ENCODE results near the gene ZNF641. TPM values are rescaled to one million over a fixed set of nuclear protein-coding genes. Genes with fewer than 3 reads are reported as not detected.
A peak's percentile ranks its signal among the peaks of the same experiment; 100 is the strongest.

ZNF641 gene
- total and polyA plus RNA-seq, 2 of the 13 experiments (the other 11 are each of a cell fraction or from before 2014, with no cell fraction given) = 4.4 to 6.6 TPM

DNA sequence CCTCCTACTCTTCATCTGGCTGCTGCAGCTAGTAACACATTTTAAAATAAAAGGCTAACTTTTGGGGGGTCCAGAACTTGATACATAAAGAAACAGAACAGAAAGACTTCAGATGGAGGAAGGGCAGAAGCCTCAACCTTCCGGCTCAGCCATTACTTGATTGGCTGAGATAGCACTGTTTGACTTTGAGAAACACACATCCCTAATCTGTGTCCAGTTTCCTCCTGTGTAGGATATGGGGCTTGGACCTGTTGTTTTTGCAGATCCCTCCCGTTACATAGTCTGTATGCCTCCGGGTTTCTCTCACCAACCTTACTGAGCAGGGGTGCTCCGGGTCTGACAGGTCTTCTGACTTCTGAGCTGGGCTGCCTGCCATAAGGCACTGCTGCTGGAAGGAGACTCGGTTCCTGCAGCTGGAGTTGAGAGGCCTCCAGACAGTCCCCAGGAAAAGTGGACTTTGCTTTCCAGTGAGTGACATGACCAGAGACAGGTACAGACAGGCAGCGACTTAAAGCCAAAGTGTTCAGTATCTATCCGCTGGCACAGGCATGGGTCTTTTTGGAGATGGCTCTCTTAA is 8.3 kb upstream of the ZNF641 start:
- peaks cover 36% of the 10 kb centered on the region for H3K4me1 ChIP-seq (ENCODE audit: insufficient read depth, low read length)
- in situ Hi-C loops (cut with HindIII; ENCODE audit: extremely low pct_ligation_motif_present, low pct_unique_long_range_greater_than_20kb) (no loop called here), intact Hi-C loops (cut with micrococcal nuclease; ENCODE audit: unreplicated experiment) (no loop called here)
- DNase-seq (ENCODE audit: low spot score) (no peak), FAIRE-seq (no peak), ATAC-seq (peak; percentile 85)
- no peak for TF ChIP-seq ZNF776 (CRISPR knock-in tag; IDR thresholded peaks at IDR 0.05)
- TF ChIP-seq, protein P1, sequence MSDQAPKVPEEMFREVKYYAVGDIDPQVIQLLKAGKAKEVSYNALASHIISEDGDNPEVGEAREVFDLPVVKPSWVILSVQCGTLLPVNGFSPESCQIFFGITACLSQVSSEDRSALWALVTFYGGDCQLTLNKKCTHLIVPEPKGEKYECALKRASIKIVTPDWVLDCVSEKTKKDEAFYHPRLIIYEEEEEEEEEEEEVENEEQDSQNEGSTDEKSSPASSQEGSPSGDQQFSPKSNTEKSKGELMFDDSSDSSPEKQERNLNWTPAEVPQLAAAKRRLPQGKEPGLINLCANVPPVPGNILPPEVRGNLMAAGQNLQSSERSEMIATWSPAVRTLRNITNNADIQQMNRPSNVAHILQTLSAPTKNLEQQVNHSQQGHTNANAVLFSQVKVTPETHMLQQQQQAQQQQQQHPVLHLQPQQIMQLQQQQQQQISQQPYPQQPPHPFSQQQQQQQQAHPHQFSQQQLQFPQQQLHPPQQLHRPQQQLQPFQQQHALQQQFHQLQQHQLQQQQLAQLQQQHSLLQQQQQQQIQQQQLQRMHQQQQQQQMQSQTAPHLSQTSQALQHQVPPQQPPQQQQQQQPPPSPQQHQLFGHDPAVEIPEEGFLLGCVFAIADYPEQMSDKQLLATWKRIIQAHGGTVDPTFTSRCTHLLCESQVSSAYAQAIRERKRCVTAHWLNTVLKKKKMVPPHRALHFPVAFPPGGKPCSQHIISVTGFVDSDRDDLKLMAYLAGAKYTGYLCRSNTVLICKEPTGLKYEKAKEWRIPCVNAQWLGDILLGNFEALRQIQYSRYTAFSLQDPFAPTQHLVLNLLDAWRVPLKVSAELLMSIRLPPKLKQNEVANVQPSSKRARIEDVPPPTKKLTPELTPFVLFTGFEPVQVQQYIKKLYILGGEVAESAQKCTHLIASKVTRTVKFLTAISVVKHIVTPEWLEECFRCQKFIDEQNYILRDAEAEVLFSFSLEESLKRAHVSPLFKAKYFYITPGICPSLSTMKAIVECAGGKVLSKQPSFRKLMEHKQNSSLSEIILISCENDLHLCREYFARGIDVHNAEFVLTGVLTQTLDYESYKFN (CRISPR knock-in tag; conservative IDR thresholded peaks at IDR 0.05) = 0 out of 2 replicates have a peak, but pooled peaks have one; percentile 29
- TF ChIP-seq HNF4G (IDR thresholded peaks at IDR 0.05; ENCODE audit: borderline replicate concordance, low read depth, low read length) = 0 out of 2 replicates have a peak, but pooled peaks have one; percentile 6
- no peak for TF ChIP-seq HNF4G (CRISPR knock-in tag; IDR thresholded peaks at IDR 0.05; ENCODE audit: borderline replicate concordance, low read depth)
- peak; percentile 47; the same call in 1 of the 2 replicates for TF ChIP-seq HNF4A (CRISPR knock-in tag; IDR thresholded peaks at IDR 0.05)
- no peaks in the 10 kb centered on the region; a peak in 1 of 5 replicates for H3K27me3 ChIP-seq (ENCODE audit: control insufficient read depth in 1 of 2, insufficient read depth in 2 of 2, low read length in 2 of 2)
- peak overlapping the region; percentile 86 for H3K4me2 ChIP-seq (ENCODE audit: low read depth, low read length)
- CTCF ChIA-PET (ENCODE audit: low intra/inter-chr PET ratio, low total read pairs) = no interaction called here
- peak overlapping the region; percentile 35; the same call in 1 of the 2 replicates for H3K9ac ChIP-seq (ENCODE audit: insufficient read depth, low read depth, low read length)
- no peaks in the 10 kb centered on the region for H3K79me2 ChIP-seq (ENCODE audit: insufficient read depth, low read length)
- POLR2A ChIA-PET = no interaction called here
- peak overlapping the region in 2 of 3 experiments; percentile 3 to 56; a peak in 3 of 6 replicates for H3K4me3 ChIP-seq (replicated peaks in 1 of 3; ENCODE audit: insufficient read depth in 1 of 3, low read depth in 2 of 3, low read length in 3 of 3)
- 1% methylated on average over 6 of the region's 7 CpGs for WGBS (ENCODE audit: low lambda C conversion rate)
- H3K27ac ChIP-seq (ENCODE audit: extremely low read length, insufficient read depth, low read length) = no peak overlapping the region
- no TSS peak for BruUV-seq (replicated peaks)
- H3K9me3 ChIP-seq (ENCODE audit: low read length) = no peaks in the 10 kb centered on the region
- peak overlapping the region; percentile 66 for H2AFZ ChIP-seq (ENCODE audit: low read length)
- no peaks in the 10 kb centered on the region for H4K20me1 ChIP-seq (ENCODE audit: insufficient read depth, low read length)
- no peaks in the 10 kb centered on the region for H3K36me3 ChIP-seq (replicated peaks in 1 of 2; ENCODE audit: control insufficient read depth in 1 of 2, insufficient read depth in 2 of 2, low read length in 2 of 2)

Data from HepG2 (cell line).